Effector CD8-positive, alpha-beta T cell (primary cell): ENCODE measurements around the gene FAAP100.

ENCODE experiments used
- DNase-seq: peaks from one replicate; lab custom pipeline; 2025; lab: John Stamatoyannopoulos, UW

Gene FAAP100

GRCh38 chr17:81524865-81525159 is 27.3 kb downstream of the FAAP100 start:
- no peak for DNase-seq

- no peak for DNase-seq
Measured at GRCh38 chr17:81524039-81524864, 27.9 kb downstream of the FAAP100 start.

- DNase-seq = no peak
Measured at GRCh38 chr17:81523402-81524038, 28.6 kb downstream of the FAAP100 start.

- no peak for DNase-seq
Measured at GRCh38 chr17:81522491-81523401, 29.4 kb downstream of the FAAP100 start.

- no peak for DNase-seq
Measured at GRCh38 chr17:81520021-81520901, 31.9 kb downstream of the FAAP100 start.

- peak; percentile 58 for DNase-seq
Measured at GRCh38 chr17:81519284-81520020, 32.7 kb downstream of the FAAP100 start.

GRCh38 chr17:81518785-81519283 is 33.3 kb downstream of the FAAP100 start:
- DNase-seq = no peak

- DNase-seq = no peak
Measured at GRCh38 chr17:81518113-81518784, 33.9 kb downstream of the FAAP100 start.

- no peak for DNase-seq
Measured at GRCh38 chr17:81517339-81518112, 34.6 kb downstream of the FAAP100 start.

- DNase-seq = no peak
Measured at GRCh38 chr17:81517009-81517338, 35.2 kb downstream of the FAAP100 start.

GRCh38 chr17:81516439-81516838 is 35.7 kb downstream of the FAAP100 start:
- no peak for DNase-seq

GRCh38 chr17:81515530-81516041 is 36.6 kb downstream of the FAAP100 start:
- no peak for DNase-seq

GRCh38 chr17:81514739-81515529 is 37.2 kb downstream of the FAAP100 start:
- DNase-seq = peak; percentile 42

GRCh38 chr17:81514489-81514738 is 37.7 kb downstream of the FAAP100 start:
- no peak for DNase-seq

- peak; percentile 40 for DNase-seq
Measured at GRCh38 chr17:81513753-81514488, 38.2 kb downstream of the FAAP100 start.

- peak; percentile 45 for DNase-seq
Measured at GRCh38 chr17:81513372-81513752, 38.8 kb downstream of the FAAP100 start.

- DNase-seq = peak; percentile 88
Measured at GRCh38 chr17:81512562-81513371, 39.4 kb downstream of the FAAP100 start, which contains the start of gene ACTG1. Gene ACTG1 (minus strand): TSS chr17:81512799. CDS start chr17:81512354, 445 bp downstream.
